GM23338 (cell line): ENCODE data around the gene ZDHHC18.
A peak's percentile ranks its signal among the peaks of the same experiment; 100 is the strongest.

ENCODE experiments used
- CREB1 ChIP-seq: fragments of 250-450 bp; sonication (Bioruptor Pico); IDR thresholded peaks from 2 replicates; pipeline ENCODE4 v1.5.0; 2020; ENCODE audit warnings: low read depth, mild to moderate bottlenecking, moderate library complexity
- EZH2 ChIP-seq: fragments of 200-600 bp; sonication (generic); IDR thresholded peaks from one replicate; pipeline ENCODE4 v1.8.0; 2017; ENCODE audit warnings: antibody characterized with exemption, mild to moderate bottlenecking, low read depth; ENCODE audit not compliant: unreplicated experiment
- EZH2phosphoT487 ChIP-seq: fragments of 200-600 bp; sonication (generic); IDR thresholded peaks from one replicate; pipeline ENCODE4 v1.8.1; 2018; ENCODE audit warnings: antibody characterized with exemption; ENCODE audit not compliant: unreplicated experiment
- NANOG ChIP-seq: IDR thresholded peaks from 2 replicates; pipeline ENCODE4 v1.6.1; 2016; ENCODE audit warnings: antibody characterized with exemption, borderline replicate concordance
- POLR2AphosphoS5 ChIP-seq: IDR thresholded peaks from 2 replicates; pipeline ENCODE4 v1.6.1; 2016; ENCODE audit warnings: antibody characterized with exemption, low read depth
- ZNF114 ChIP-seq: fragments of 250-450 bp; sonication (Bioruptor Pico); IDR thresholded peaks from 2 replicates; pipeline ENCODE4 v1.5.0; 2020; ENCODE audit warnings: mild to moderate bottlenecking, moderate library complexity
- ZNF331 ChIP-seq: fragments of 250-450 bp; sonication (Bioruptor Pico); IDR thresholded peaks from 2 replicates; pipeline ENCODE4 v1.5.0; 2020; ENCODE audit warnings: low read depth, mild to moderate bottlenecking, moderate library complexity
- TF ChIP-seq, protein P1 (sequence below), 2 experiments: fragments of 200-600 bp in 1 of 2; sonication (generic) in 1 of 2; conservative IDR thresholded peaks; 2 replicates each; pipeline versions ENCODE4 v1.5.1 to v1.6.1; 2016 to 2017; ENCODE audit warnings: antibody characterized with exemption in 2 of 2, low read depth in 2 of 2, mild to moderate bottlenecking in 2 of 2, moderate library complexity in 1 of 2
- TF ChIP-seq, protein P2 (sequence below): IDR thresholded peaks from one replicate; pipeline ENCODE4 v1.6.1; 2018; ENCODE audit warnings: antibody characterized with exemption; ENCODE audit not compliant: unreplicated experiment
- TF ChIP-seq, protein P3 (sequence below): fragments of 250-450 bp; sonication (Bioruptor Pico); IDR thresholded peaks from 2 replicates; pipeline ENCODE4 v1.5.0; 2020; ENCODE audit warnings: mild to moderate bottlenecking, moderate library complexity
- TF ChIP-seq, protein P4 (sequence below): IDR thresholded peaks from 2 replicates; pipeline ENCODE4 v1.6.1; 2016; ENCODE audit warnings: antibody characterized with exemption

DNA sequence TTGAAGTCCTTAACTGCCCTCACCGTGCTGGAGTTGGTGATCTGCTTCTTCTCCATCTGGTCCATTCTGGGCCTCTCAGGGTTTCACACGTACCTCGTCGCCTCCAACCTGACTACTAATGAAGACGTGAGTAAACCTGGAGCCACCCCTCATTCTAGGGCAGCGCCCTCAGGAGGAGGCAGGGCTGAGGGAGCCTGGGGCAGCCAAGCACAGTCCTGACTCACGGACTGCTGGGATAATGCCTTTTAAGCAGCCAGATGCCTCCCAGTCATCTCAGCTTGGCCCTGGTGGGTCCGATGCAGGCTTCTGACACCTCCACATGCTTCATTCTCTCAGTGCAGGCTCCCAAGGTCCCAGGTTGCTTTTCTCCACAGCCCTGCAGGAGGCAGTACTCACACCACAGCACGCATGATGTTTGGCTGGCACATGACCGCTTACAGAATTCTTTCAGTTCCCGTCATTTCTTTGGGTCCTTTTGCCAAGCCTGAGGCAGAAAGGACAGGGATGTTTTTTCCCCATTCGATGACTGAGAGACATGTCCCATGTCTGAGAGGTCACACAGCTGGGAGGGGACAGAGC lies 24.7 kb downstream of the ZDHHC18 start:
- TF ChIP-seq POLR2AphosphoS5, result no peak
- TF ChIP-seq EZH2, result no peak
- TF ChIP-seq, protein P1, sequence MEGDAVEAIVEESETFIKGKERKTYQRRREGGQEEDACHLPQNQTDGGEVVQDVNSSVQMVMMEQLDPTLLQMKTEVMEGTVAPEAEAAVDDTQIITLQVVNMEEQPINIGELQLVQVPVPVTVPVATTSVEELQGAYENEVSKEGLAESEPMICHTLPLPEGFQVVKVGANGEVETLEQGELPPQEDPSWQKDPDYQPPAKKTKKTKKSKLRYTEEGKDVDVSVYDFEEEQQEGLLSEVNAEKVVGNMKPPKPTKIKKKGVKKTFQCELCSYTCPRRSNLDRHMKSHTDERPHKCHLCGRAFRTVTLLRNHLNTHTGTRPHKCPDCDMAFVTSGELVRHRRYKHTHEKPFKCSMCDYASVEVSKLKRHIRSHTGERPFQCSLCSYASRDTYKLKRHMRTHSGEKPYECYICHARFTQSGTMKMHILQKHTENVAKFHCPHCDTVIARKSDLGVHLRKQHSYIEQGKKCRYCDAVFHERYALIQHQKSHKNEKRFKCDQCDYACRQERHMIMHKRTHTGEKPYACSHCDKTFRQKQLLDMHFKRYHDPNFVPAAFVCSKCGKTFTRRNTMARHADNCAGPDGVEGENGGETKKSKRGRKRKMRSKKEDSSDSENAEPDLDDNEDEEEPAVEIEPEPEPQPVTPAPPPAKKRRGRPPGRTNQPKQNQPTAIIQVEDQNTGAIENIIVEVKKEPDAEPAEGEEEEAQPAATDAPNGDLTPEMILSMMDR (conservative IDR thresholded peaks at IDR 0.05; ENCODE audit: low read depth in 2 of 2), result peak; percentile 20 to 21; a peak in 1 of 4 replicates
- TF ChIP-seq, protein P2, sequence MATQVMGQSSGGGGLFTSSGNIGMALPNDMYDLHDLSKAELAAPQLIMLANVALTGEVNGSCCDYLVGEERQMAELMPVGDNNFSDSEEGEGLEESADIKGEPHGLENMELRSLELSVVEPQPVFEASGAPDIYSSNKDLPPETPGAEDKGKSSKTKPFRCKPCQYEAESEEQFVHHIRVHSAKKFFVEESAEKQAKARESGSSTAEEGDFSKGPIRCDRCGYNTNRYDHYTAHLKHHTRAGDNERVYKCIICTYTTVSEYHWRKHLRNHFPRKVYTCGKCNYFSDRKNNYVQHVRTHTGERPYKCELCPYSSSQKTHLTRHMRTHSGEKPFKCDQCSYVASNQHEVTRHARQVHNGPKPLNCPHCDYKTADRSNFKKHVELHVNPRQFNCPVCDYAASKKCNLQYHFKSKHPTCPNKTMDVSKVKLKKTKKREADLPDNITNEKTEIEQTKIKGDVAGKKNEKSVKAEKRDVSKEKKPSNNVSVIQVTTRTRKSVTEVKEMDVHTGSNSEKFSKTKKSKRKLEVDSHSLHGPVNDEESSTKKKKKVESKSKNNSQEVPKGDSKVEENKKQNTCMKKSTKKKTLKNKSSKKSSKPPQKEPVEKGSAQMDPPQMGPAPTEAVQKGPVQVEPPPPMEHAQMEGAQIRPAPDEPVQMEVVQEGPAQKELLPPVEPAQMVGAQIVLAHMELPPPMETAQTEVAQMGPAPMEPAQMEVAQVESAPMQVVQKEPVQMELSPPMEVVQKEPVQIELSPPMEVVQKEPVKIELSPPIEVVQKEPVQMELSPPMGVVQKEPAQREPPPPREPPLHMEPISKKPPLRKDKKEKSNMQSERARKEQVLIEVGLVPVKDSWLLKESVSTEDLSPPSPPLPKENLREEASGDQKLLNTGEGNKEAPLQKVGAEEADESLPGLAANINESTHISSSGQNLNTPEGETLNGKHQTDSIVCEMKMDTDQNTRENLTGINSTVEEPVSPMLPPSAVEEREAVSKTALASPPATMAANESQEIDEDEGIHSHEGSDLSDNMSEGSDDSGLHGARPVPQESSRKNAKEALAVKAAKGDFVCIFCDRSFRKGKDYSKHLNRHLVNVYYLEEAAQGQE, result no peak
- TF ChIP-seq, protein P3, sequence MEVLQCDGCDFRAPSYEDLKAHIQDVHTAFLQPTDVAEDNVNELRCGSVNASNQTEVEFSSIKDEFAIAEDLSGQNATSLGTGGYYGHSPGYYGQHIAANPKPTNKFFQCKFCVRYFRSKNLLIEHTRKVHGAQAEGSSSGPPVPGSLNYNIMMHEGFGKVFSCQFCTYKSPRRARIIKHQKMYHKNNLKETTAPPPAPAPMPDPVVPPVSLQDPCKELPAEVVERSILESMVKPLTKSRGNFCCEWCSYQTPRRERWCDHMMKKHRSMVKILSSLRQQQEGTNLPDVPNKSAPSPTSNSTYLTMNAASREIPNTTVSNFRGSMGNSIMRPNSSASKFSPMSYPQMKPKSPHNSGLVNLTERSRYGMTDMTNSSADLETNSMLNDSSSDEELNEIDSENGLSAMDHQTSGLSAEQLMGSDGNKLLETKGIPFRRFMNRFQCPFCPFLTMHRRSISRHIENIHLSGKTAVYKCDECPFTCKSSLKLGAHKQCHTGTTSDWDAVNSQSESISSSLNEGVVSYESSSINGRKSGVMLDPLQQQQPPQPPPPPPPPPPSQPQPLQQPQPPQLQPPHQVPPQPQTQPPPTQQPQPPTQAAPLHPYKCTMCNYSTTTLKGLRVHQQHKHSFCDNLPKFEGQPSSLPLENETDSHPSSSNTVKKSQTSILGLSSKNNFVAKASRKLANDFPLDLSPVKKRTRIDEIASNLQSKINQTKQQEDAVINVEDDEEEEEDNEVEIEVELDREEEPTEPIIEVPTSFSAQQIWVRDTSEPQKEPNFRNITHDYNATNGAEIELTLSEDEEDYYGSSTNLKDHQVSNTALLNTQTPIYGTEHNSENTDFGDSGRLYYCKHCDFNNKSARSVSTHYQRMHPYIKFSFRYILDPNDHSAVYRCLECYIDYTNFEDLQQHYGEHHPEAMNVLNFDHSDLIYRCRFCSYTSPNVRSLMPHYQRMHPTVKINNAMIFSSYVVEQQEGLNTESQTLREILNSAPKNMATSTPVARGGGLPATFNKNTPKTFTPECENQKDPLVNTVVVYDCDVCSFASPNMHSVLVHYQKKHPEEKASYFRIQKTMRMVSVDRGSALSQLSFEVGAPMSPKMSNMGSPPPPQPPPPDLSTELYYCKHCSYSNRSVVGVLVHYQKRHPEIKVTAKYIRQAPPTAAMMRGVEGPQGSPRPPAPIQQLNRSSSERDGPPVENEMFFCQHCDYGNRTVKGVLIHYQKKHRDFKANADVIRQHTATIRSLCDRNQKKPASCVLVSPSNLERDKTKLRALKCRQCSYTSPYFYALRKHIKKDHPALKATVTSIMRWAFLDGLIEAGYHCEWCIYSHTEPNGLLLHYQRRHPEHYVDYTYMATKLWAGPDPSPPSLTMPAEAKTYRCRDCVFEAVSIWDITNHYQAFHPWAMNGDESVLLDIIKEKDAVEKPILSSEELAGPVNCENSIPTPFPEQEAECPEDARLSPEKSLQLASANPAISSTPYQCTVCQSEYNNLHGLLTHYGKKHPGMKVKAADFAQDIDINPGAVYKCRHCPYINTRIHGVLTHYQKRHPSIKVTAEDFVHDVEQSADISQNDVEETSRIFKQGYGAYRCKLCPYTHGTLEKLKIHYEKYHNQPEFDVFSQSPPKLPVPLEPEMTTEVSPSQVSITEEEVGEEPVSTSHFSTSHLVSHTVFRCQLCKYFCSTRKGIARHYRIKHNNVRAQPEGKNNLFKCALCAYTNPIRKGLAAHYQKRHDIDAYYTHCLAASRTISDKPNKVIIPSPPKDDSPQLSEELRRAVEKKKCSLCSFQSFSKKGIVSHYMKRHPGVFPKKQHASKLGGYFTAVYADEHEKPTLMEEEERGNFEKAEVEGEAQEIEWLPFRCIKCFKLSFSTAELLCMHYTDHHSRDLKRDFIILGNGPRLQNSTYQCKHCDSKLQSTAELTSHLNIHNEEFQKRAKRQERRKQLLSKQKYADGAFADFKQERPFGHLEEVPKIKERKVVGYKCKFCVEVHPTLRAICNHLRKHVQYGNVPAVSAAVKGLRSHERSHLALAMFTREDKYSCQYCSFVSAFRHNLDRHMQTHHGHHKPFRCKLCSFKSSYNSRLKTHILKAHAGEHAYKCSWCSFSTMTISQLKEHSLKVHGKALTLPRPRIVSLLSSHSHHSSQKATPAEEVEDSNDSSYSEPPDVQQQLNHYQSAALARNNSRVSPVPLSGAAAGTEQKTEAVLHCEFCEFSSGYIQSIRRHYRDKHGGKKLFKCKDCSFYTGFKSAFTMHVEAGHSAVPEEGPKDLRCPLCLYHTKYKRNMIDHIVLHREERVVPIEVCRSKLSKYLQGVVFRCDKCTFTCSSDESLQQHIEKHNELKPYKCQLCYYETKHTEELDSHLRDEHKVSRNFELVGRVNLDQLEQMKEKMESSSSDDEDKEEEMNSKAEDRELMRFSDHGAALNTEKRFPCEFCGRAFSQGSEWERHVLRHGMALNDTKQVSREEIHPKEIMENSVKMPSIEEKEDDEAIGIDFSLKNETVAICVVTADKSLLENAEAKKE (CRISPR knock-in tag), result no peak
- no peak for TF ChIP-seq EZH2phosphoT487
- TF ChIP-seq, protein P4, sequence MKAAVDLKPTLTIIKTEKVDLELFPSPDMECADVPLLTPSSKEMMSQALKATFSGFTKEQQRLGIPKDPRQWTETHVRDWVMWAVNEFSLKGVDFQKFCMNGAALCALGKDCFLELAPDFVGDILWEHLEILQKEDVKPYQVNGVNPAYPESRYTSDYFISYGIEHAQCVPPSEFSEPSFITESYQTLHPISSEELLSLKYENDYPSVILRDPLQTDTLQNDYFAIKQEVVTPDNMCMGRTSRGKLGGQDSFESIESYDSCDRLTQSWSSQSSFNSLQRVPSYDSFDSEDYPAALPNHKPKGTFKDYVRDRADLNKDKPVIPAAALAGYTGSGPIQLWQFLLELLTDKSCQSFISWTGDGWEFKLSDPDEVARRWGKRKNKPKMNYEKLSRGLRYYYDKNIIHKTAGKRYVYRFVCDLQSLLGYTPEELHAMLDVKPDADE, result no peak
- TF ChIP-seq ZNF331, result no peak
- TF ChIP-seq CREB1 (CRISPR knock-in tag), result no peak
- no peak for TF ChIP-seq NANOG
- no peak for TF ChIP-seq ZNF114 (CRISPR knock-in tag)
